Mononuclear cell (primary cell): Measurements from ENCODE around the gene PARD3B. TPM values are rescaled to one million over a fixed set of nuclear protein-coding genes. Genes with fewer than 3 reads are reported as not detected.

Source experiments
- H3K27me3 ChIP-seq: 2 replicates; pipeline ENCODE4 v1.6.0; 2011; ENCODE audit warnings: low read length, control low read depth; ENCODE audit not compliant: insufficient read depth
- H3K4me1 ChIP-seq: 2 replicates; pipeline ENCODE4 v1.5.1; 2011; ENCODE audit warnings: mild to moderate bottlenecking, low read length, control low read depth; ENCODE audit not compliant: insufficient read depth
- H3K4me3 ChIP-seq: 2 replicates; pipeline ENCODE4 v1.5.1; 2011; ENCODE audit warnings: mild to moderate bottlenecking, low read length, moderate library complexity
- H3K9me3 ChIP-seq: 2 replicates; pipeline ENCODE4 v1.5.1; 2011; ENCODE audit warnings: low read depth, mild to moderate bottlenecking, control low read depth, low read length
- total RNA-seq: library from RNA; depleted of rRNA; stranded (reverse); fragments of >200 nt; gene quantifications from one replicate; pipeline ENCODE4 v1.2.3, GENCODE V29; 2012

Gene PARD3B
- total RNA-seq, 1 donor: 0.94 TPM

GRCh38 chr2:204890680-204891079 is 345.4 kb downstream of the PARD3B start:
- H3K4me3 ChIP-seq: no peak overlapping the region
- H3K27me3 ChIP-seq: no peaks in the 10 kb centered on the region
- no peaks in the 10 kb centered on the region for H3K4me1 ChIP-seq
- no peaks in the 10 kb centered on the region for H3K9me3 ChIP-seq

DNA sequence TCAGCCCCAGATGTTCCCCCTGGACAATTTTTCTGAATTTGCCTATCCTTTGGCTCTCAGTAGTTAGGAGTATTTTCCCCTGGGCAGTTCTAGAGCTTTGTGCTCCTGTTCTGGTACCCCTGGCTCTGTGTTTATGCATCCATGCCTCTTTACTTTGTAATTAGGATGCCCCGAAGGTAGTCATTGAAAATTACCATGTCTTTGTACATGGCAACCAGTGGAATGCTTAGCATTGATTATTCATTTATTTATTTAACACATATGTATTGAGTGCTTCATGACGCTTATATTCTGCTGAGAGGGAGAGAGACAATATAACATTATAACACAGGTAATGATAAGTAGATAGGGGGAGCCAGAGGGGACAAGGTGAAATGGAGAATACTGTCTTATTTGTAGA is 346.5 kb downstream of the PARD3B start:
- no peak overlapping the region for H3K4me3 ChIP-seq
- no peaks in the 10 kb centered on the region for H3K27me3 ChIP-seq
- no peaks in the 10 kb centered on the region for H3K4me1 ChIP-seq

DNA sequence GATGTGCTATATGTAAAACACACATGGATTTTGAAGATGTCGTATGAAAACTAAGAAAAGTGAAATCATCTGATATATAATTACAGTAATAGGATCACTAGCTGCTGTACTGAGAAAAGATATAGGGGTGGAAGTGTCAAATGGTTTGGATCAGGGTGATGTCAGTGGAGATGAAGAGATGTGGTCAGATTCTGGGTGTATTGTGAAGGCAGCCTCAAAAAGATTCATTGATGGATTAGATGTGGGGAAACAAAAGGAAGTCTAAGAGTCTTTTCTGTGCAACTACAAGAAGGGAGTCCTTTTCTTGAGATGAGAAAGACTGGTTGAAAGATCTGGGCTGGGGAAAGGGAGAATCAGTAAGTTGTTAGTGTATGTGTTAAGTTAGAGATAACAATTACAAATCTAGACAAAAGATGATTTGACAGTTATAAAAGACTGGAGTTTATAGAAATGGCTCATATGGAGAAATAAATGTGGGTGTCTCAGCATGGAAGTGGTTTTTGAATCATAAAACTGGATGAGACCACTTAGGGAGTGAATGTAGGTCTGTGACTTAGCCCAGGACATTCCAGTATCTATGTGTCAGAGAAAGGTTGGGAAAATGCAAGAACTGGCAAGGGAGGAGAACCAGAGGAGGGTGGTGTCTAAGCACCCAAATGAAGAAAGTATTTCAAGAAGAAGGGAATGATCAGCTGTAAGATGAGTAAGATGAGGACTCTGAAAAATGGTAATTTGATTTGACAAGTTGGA is 347.4 kb downstream of the PARD3B start:
- Histone ChIP-seq H3K4me3 (no peak overlapping the region), H3K4me1 (no peaks in the 10 kb centered on the region), H3K27me3 (no peaks in the 10 kb centered on the region), H3K9me3 (no peaks in the 10 kb centered on the region)

More for the DNA sequence above, 346.5 kb downstream of the PARD3B start:
- H3K9me3 ChIP-seq: no peaks in the 10 kb centered on the region

DNA sequence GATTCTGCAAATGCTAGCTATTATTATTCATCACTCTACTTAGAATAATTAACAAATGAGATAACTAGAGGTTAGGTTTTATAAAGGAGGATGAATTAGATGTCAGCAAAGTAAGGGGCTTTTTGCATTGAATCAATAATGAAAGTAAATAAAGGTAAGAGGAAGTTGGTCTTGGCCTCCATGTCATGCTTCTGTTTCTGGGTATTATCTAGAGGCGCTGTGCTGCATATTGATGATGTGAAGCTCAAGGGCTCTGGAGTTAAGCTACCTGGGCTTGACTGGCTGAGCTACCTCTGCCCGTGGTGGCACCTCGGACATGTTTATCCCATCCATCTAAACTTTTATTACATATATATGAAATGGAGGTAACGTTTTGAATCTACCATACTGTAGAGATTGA is 350.9 kb downstream of the PARD3B start:
- no peaks in the 10 kb centered on the region for H3K9me3 ChIP-seq
- no peaks in the 10 kb centered on the region for H3K4me1 ChIP-seq
- no peak overlapping the region for H3K4me3 ChIP-seq
- no peaks in the 10 kb centered on the region for H3K27me3 ChIP-seq

- H3K4me1 ChIP-seq: no peaks in the 10 kb centered on the region
- no peak overlapping the region for H3K4me3 ChIP-seq
- H3K9me3 ChIP-seq: no peaks in the 10 kb centered on the region
- H3K27me3 ChIP-seq: no peaks in the 10 kb centered on the region
These were observed 352.3 kb downstream of the PARD3B start for GRCh38 chr2:204897561-204897960.

DNA sequence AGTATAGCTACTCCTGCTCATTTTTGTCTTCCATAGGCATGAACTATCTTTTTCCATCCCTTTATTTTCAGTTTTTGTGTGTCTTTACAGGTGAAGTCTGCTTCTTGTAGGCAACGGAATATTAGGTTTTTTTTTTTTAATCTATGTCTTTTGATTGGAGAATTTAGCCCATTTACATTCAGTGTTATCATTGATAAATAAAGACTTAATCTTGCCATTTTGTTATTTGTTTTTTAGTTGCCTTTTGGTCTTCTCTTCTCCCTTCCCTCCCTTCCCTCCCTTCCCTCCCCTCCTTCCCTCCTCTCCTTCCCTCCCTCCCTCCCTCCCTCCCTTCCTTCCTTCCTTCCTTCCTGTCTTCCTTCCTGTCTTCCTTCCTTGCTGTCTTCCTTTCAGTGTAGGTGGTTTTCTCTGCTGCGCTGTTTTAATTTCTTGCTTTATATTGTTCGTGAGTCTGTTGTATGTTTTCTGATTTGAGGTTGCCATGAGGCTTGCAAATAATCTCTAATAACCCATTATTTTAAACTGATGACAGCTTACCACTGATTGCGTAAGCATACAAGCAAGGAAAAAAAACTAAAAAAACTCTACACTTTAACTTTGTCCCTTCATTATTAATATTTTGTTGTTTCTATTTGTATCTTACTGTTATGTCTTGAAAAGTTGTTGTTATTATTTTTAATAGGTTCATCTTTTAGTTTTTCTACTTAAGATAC is 353.8 kb downstream of the PARD3B start:
- Histone ChIP-seq H3K4me3 (no peak overlapping the region), H3K4me1 (no peaks in the 10 kb centered on the region), H3K9me3 (no peaks in the 10 kb centered on the region), H3K27me3 (no peaks in the 10 kb centered on the region)

- H3K27me3 ChIP-seq: no peaks in the 10 kb centered on the region
- no peaks in the 10 kb centered on the region for H3K4me1 ChIP-seq
- H3K4me3 ChIP-seq: no peak overlapping the region
- no peaks in the 10 kb centered on the region for H3K9me3 ChIP-seq
These were observed 354.7 kb downstream of the PARD3B start for GRCh38 chr2:204899983-204900382.

GRCh38 chr2:204900487-204900886 is 355.2 kb downstream of the PARD3B start:
- Histone ChIP-seq H3K4me3 (no peak overlapping the region), H3K4me1 (no peaks in the 10 kb centered on the region), H3K9me3 (no peaks in the 10 kb centered on the region), H3K27me3 (no peaks in the 10 kb centered on the region)

GRCh38 chr2:204900910-204901309 is 355.6 kb downstream of the PARD3B start:
- Histone ChIP-seq H3K4me1 (no peaks in the 10 kb centered on the region), H3K9me3 (no peaks in the 10 kb centered on the region), H3K4me3 (no peak overlapping the region), H3K27me3 (no peaks in the 10 kb centered on the region)

DNA sequence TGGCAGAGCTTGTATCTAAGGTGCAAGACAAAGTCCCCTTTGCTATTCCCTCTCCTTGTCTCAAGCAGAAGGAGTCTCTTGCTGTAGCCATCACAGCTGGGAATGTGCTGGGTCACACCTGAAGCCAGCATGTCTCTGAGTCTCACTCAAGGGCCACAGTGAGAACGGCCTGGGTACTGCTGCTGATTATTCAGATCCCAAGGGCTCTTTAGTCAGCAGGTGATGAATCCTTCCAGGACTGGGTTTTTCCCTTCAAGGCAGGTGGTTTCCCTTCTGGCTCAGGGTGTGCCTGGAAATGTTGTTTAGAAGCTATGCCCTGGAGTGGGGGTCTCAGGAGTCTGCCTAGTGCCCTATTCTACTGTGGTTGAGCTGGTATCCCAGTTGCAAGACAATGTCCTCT is 356.3 kb downstream of the PARD3B start:
- Histone ChIP-seq H3K27me3 (no peaks in the 10 kb centered on the region), H3K4me3 (no peak overlapping the region), H3K9me3 (no peaks in the 10 kb centered on the region), H3K4me1 (no peaks in the 10 kb centered on the region)

- Histone ChIP-seq H3K4me1 (no peaks in the 10 kb centered on the region), H3K27me3 (no peaks in the 10 kb centered on the region), H3K4me3 (no peak overlapping the region), H3K9me3 (no peaks in the 10 kb centered on the region)
These were observed 364.5 kb downstream of the PARD3B start for GRCh38 chr2:204909791-204910190.

DNA sequence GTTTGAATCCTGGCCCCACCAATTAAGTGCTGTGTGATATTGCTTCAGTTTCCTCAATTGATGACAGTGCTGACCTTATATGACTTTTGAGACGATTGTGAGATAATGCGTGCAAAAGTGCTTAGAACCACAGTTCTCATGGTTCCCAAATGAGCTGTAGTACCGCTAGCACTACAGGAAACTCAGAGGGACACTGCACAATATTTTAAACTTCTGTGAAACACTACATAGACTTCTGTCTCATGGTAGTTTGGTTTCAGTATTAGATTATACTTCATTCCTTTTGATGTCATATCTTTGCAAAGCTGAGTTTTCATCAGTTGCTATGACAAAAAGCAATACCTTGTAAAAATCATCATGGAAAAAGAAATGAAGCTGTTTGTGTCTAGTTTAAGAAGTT is 368.0 kb downstream of the PARD3B start:
- Histone ChIP-seq H3K27me3 (no peaks in the 10 kb centered on the region), H3K4me1 (no peaks in the 10 kb centered on the region), H3K9me3 (no peaks in the 10 kb centered on the region), H3K4me3 (no peak overlapping the region)

DNA sequence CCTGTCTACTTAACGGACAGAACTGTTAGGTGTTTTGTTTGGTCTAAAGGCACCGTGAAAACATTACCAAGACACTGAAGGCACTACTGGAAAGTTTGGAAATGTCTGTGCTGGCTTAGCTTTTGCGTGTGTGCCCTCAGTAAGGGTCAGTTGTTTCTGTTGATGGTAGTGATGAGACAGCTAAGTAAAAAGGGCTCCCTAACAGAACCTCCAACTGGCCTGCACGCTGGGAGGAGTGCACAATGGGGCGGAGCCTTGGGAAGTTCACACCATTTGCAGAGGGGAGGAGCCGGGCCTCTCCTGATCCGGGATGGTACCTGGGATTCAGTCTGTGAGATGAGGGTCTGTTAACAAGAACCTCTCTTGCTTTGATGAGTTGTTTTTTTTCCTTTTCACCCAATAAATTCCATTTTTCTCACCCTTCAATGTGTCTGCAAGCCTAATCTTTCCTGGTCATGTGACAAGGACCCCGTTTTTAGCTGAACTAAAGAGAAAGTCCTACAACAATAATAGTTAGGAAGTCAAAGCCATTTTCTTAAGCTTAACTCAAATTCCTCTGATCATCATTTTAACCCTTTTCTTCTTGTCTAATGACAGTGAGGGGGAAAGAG is 368.7 kb downstream of the PARD3B start:
- H3K9me3 ChIP-seq: no peaks in the 10 kb centered on the region
- no peaks in the 10 kb centered on the region for H3K4me1 ChIP-seq
- no peaks in the 10 kb centered on the region for H3K27me3 ChIP-seq
- no peak overlapping the region for H3K4me3 ChIP-seq

GRCh38 chr2:204914708-204915107 is 369.4 kb downstream of the PARD3B start:
- Histone ChIP-seq H3K27me3 (no peaks in the 10 kb centered on the region), H3K4me3 (no peak overlapping the region), H3K9me3 (no peaks in the 10 kb centered on the region)

DNA sequence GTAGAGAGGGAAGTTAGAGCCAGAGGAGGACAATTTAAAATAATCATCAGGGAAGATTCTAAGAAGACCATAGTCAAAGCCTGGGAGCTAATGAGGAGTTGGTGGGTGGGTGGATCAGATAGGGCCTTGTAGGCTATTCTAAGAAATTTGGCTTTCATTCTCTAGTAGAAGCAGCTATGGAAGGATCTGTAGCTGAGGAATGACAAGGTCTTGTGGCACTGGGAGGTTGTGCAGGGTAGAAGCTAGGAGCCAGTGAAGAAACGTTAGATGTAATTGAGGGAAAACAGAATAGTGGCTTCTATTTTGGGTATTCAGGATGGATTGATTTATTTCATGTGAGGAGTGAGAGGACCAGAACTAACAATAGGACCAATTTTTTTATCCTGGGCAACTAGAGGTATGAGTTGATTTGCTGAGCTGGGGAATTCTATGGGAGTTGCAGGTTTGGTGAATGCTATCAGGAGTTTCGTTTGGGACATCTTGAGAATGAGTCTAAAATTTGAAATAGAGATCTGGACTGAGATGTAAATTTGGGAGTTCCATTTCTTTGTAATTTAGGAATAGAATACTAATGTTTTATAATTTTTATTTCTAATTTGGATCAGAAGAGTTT is 371.9 kb downstream of the PARD3B start:
- Histone ChIP-seq H3K4me1 (no peaks in the 10 kb centered on the region), H3K27me3 (no peaks in the 10 kb centered on the region), H3K4me3 (no peak overlapping the region), H3K9me3 (no peaks in the 10 kb centered on the region)

More at GRCh38 chr2:204914708-204915107, 369.4 kb downstream of the PARD3B start:
- no peaks in the 10 kb centered on the region for H3K4me1 ChIP-seq
